Amygdala (tissue), 56 donors: ENCODE measurements around the gene TBC1D1.

ENCODE experiments used
- DNase-seq, 56 donors: peaks; one replicate each; lab custom pipeline; 2025; lab: John Stamatoyannopoulos, UW

The TBC1D1 gene

GRCh38 chr4:38091636-38092035 lies 200.8 kb downstream of the TBC1D1 start:
- DNase-seq: no peak

- no peak for DNase-seq
These were observed 201.8 kb downstream of the TBC1D1 start for GRCh38 chr4:38092701-38093100.

- no peak for DNase-seq
These were observed 203.5 kb downstream of the TBC1D1 start for GRCh38 chr4:38094419-38094818.

- DNase-seq: no peak
These were observed 204.8 kb downstream of the TBC1D1 start for GRCh38 chr4:38095691-38096090.

GRCh38 chr4:38097818-38098217 lies 206.9 kb downstream of the TBC1D1 start:
- no peak for DNase-seq

GRCh38 chr4:38099020-38099600 lies 208.2 kb downstream of the TBC1D1 start:
- no peak for DNase-seq

- DNase-seq: no peak
These were observed 209.1 kb downstream of the TBC1D1 start for GRCh38 chr4:38099908-38100407.

- DNase-seq: no peak
These were observed 209.8 kb downstream of the TBC1D1 start for GRCh38 chr4:38100474-38101255.

GRCh38 chr4:38101563-38101962 lies 210.7 kb downstream of the TBC1D1 start:
- no peak for DNase-seq

GRCh38 chr4:38102957-38103588 lies 212.2 kb downstream of the TBC1D1 start:
- no peak for DNase-seq

- no peak for DNase-seq
These were observed 214.8 kb downstream of the TBC1D1 start for GRCh38 chr4:38105475-38106220.

- no peak for DNase-seq
These were observed 215.4 kb downstream of the TBC1D1 start for GRCh38 chr4:38106311-38106710.

GRCh38 chr4:38106886-38107514 lies 216.1 kb downstream of the TBC1D1 start:
- no peak for DNase-seq

- DNase-seq: no peak
These were observed 216.9 kb downstream of the TBC1D1 start for GRCh38 chr4:38107818-38108217.

GRCh38 chr4:38109370-38109769 lies 218.5 kb downstream of the TBC1D1 start:
- no peak for DNase-seq

GRCh38 chr4:38109896-38110295 lies 219.0 kb downstream of the TBC1D1 start:
- DNase-seq: no peak

GRCh38 chr4:38111024-38111423 lies 220.1 kb downstream of the TBC1D1 start:
- no peak for DNase-seq

- DNase-seq: no peak
These were observed 220.8 kb downstream of the TBC1D1 start for GRCh38 chr4:38111717-38112116.

- no peak for DNase-seq
These were observed 222.2 kb downstream of the TBC1D1 start for GRCh38 chr4:38113132-38113531.

GRCh38 chr4:38113551-38113950 lies 222.7 kb downstream of the TBC1D1 start:
- no peak for DNase-seq
